ENCODE measurements around the gene SSNA1. TPM values are rescaled to one million over a fixed set of nuclear protein-coding genes. Genes with fewer than 3 reads are reported as not detected.
A peak's percentile ranks its signal among the peaks of the same experiment; 100 is the strongest.

Gene SSNA1
- total RNA-seq, 2 experiments from 2014 or later = 48.2 to 49.9 TPM

DNA sequence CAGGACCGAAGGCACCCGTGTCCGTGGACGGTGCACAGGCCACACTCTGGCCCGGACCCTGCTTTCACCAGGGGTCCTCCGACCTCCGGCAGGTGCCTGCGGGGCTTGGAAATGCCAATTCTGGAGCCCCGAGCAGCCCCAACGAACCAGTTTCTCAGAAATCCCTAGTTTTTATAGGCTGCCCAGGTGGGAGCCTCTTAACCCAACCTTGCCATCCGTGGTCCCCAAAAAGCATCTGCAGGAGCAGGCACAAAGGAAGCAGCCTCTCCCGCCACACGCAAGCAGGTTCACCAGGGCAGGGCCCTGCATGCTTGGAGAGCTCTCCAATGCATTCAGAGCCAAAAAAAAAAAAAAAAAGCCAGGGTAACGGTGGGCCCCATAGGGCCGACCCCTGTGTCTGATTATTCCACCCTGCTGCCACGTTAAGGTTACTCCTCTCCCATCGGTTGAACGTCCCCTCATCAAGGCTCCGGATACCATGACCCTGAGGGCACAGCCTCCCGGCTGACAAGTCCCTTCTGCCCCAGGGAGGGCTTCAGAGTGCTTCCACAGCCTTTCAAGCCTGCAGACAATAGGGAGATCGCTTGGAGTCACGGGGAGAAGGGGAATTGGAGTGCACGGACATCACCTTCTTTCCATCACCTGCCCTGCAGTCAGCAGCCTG is 12.9 kb downstream of the SSNA1 start:
- CTCF ChIA-PET = interaction anchor here (0.7 to 3.8 kb wide), 4 partner anchors 12 to 186 kb away, joined by 3 to 16 read pairs (median 3); partner anchors contain the start of genes ANAPC2 and SSNA1
- H3K27me3 Mint-ChIP-seq (ENCODE audit: low read depth) = no peaks in the 10 kb centered on the region

GRCh38 chr9:137202966-137203365 is 14.5 kb downstream of the SSNA1 start:
- Mint-ChIP-seq H3K27ac (no peak overlapping the region), H3K27me3 (ENCODE audit: low read depth) (no peaks in the 10 kb centered on the region), H3K4me1 (ENCODE audit: low read depth) (peaks cover 50% of the 10 kb centered on the region), H3K4me3 (no peak overlapping the region), H3K9me3 (no peaks in the 10 kb centered on the region), H3K36me3 (ENCODE audit: low read depth) (peaks cover 14% of the 10 kb centered on the region)
- no peak for DNase-seq
- CTCF ChIA-PET = interaction anchor here (1.9 kb wide), 1 partner anchor 34 kb away, joined by 7 read pairs; no protein-coding TSS in a partner anchor
- intact Hi-C loops (cut with micrococcal nuclease) = loop anchor here (5.0 kb wide), 2 partner anchors 39 to 396 kb away; partner anchors contain the start of genes RABL6 and TUBB4B

More for the DNA sequence above, 12.9 kb downstream of the SSNA1 start:
- H3K27ac Mint-ChIP-seq = peak overlapping the region; percentile 56
- peak overlapping the region; percentile 80 for H3K4me3 Mint-ChIP-seq
- intact Hi-C loops (cut with micrococcal nuclease) = loop anchor here (5.0 kb wide), 2 partner anchors 41 to 394 kb away; partner anchors contain the start of genes RABL6 and TUBB4B
- peaks cover 37% of the 10 kb centered on the region for H3K4me1 Mint-ChIP-seq (ENCODE audit: low read depth)
- DNase-seq = no peak
- no peaks in the 10 kb centered on the region for H3K9me3 Mint-ChIP-seq
- H3K36me3 Mint-ChIP-seq (ENCODE audit: low read depth) = peaks cover 5% of the 10 kb centered on the region

- no peak for DNase-seq
- peaks cover 23% of the 10 kb centered on the region for H3K36me3 Mint-ChIP-seq (ENCODE audit: low read depth)
- CTCF ChIA-PET = interaction anchor here (1.0 to 1.1 kb wide), 2 partner anchors 82 to 176 kb away, joined by 3 read pairs; no protein-coding TSS in a partner anchor
- peaks cover 54% of the 10 kb centered on the region for H3K4me1 Mint-ChIP-seq (ENCODE audit: low read depth)
- H3K4me3 Mint-ChIP-seq = peak overlapping the region; percentile 92
- H3K27ac Mint-ChIP-seq = peak overlapping the region; percentile 84
- no peaks in the 10 kb centered on the region for H3K9me3 Mint-ChIP-seq
- intact Hi-C loops (cut with micrococcal nuclease) = loop anchor here (1.0 to 5.0 kb wide), 5 partner anchors 16 to 397 kb away; partner anchors contain the start of genes ANAPC2, RABL6, SSNA1 and TUBB4B
- H3K27me3 Mint-ChIP-seq (ENCODE audit: low read depth) = no peaks in the 10 kb centered on the region
These were observed 16.3 kb downstream of the SSNA1 start for GRCh38 chr9:137204731-137205125.

- no peaks in the 10 kb centered on the region for H3K9me3 Mint-ChIP-seq
- H3K4me3 Mint-ChIP-seq = peak within 1 kb of the TSS; percentile 92
- CTCF ChIA-PET = interaction anchor here (1.6 kb wide), 1 partner anchor 12 kb away, joined by 5 read pairs; a partner anchor contains a TSS
- peaks cover 54% of the 10 kb centered on the region for H3K4me1 Mint-ChIP-seq (ENCODE audit: low read depth)
- H3K36me3 Mint-ChIP-seq (ENCODE audit: low read depth) = peaks cover 25% of the 10 kb centered on the region
- intact Hi-C loops (cut with micrococcal nuclease) = loop anchor here (1.0 to 2.0 kb wide), 3 partner anchors 17 to 55 kb away; partner anchors contain the start of genes ANAPC2 and SSNA1
- peak; percentile 96 for DNase-seq
- peak within 1 kb of the TSS; percentile 84 for H3K27ac Mint-ChIP-seq
- H3K27me3 Mint-ChIP-seq (ENCODE audit: low read depth) = no peaks in the 10 kb centered on the region
These were observed 16.9 kb downstream of the SSNA1 start, which contains the start of the genes NDOR1 and TMEM203 for GRCh38 chr9:137205126-137206069. Gene NDOR1 (plus strand): TSS chr9:137205700. CDS start chr9:137205778, 78 bp downstream. Gene TMEM203 (minus strand): TSS chr9:137205648. CDS start chr9:137205414, 234 bp downstream.

DNA sequence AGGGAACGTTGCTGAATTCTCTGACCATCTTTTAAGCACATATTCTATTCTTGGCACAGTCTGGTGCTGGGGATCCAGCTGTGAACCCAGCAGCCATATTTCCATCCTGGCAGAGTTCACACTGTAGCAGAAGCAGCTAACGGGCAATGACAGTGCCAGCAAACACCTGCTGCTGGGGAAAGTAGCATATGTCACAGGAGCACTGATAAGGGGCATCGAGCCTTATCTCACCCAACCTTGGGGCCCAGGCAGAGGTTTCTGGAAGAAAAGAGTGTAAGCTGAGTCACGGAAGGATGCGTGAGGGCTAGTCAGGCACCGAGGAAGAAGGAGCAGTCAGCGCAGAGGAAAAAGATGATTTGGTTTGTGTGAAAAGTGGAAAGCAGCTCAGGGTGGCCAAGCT is 18.1 kb downstream of the SSNA1 start:
- CTCF ChIA-PET = interaction anchor here (1.0 to 1.7 kb wide), 4 partner anchors 11 to 139 kb away, joined by 3 to 6 read pairs (median 4); partner anchors contain the start of gene SSNA1
- Mint-ChIP-seq H3K4me1 (ENCODE audit: low read depth) (peaks cover 47% of the 10 kb centered on the region), H3K27me3 (ENCODE audit: low read depth) (no peaks in the 10 kb centered on the region), H3K27ac (peak overlapping the region; percentile 78), H3K4me3 (peak overlapping the region; percentile 92), H3K36me3 (ENCODE audit: low read depth) (peaks cover 25% of the 10 kb centered on the region), H3K9me3 (no peaks in the 10 kb centered on the region)
- DNase-seq = no peak
- intact Hi-C loops (cut with micrococcal nuclease) = no loop called here

- peaks cover 21% of the 10 kb centered on the region for H3K36me3 Mint-ChIP-seq (ENCODE audit: low read depth)
- no peak for DNase-seq
- no peak overlapping the region for H3K27ac Mint-ChIP-seq
- H3K9me3 Mint-ChIP-seq = no peaks in the 10 kb centered on the region
- no peaks in the 10 kb centered on the region for H3K27me3 Mint-ChIP-seq (ENCODE audit: low read depth)
- CTCF ChIA-PET = no interaction called here
- no peak overlapping the region for H3K4me3 Mint-ChIP-seq
- intact Hi-C loops (cut with micrococcal nuclease) = no loop called here
- H3K4me1 Mint-ChIP-seq (ENCODE audit: low read depth) = peaks cover 17% of the 10 kb centered on the region
These were observed 23.1 kb downstream of the SSNA1 start for GRCh38 chr9:137211532-137211931.

GRCh38 chr9:137212520-137212919 is 24.0 kb downstream of the SSNA1 start:
- CTCF ChIA-PET = no interaction called here
- Mint-ChIP-seq H3K9me3 (no peaks in the 10 kb centered on the region), H3K27ac (no peak overlapping the region), H3K4me1 (ENCODE audit: low read depth) (peaks cover 7% of the 10 kb centered on the region), H3K27me3 (ENCODE audit: low read depth) (no peaks in the 10 kb centered on the region), H3K4me3 (no peak overlapping the region), H3K36me3 (ENCODE audit: low read depth) (peaks cover 14% of the 10 kb centered on the region)
- DNase-seq = no peak
- intact Hi-C loops (cut with micrococcal nuclease) = no loop called here

GRCh38 chr9:137213160-137214060 is 24.9 kb downstream of the SSNA1 start:
- H3K4me1 Mint-ChIP-seq (ENCODE audit: low read depth) = peaks cover 5% of the 10 kb centered on the region
- H3K36me3 Mint-ChIP-seq (ENCODE audit: low read depth) = peaks cover 12% of the 10 kb centered on the region
- CTCF ChIA-PET = no interaction called here

DNA sequence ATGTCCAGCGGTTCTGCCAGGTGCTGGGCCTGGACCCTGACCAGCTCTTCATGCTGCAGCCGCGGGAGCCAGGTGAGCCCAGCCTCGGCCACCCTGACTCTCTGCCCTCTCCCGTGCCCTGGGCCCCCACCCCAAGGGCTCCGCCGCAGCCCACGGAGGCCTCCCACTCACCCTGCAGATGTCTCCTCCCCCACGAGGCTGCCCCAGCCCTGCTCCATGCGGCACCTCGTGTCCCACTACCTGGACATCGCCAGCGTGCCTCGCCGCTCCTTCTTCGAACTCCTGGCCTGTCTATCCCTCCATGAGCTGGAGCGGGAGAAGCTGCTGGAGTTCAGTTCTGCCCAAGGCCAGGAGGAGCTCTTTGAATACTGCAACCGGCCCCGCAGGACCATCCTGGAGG is 26.1 kb downstream of the SSNA1 start:
- Mint-ChIP-seq H3K9me3 (no peaks in the 10 kb centered on the region), H3K27me3 (ENCODE audit: low read depth) (no peaks in the 10 kb centered on the region), H3K27ac (no peak overlapping the region), H3K36me3 (ENCODE audit: low read depth) (peaks cover 4% of the 10 kb centered on the region), H3K4me1 (ENCODE audit: low read depth) (no peaks in the 10 kb centered on the region), H3K4me3 (no peak overlapping the region)
- CTCF ChIA-PET = no interaction called here
- intact Hi-C loops (cut with micrococcal nuclease) = no loop called here
- no peak for DNase-seq

More at GRCh38 chr9:137213160-137214060, 24.9 kb downstream of the SSNA1 start:
- intact Hi-C loops (cut with micrococcal nuclease) = no loop called here
- no peak overlapping the region for H3K4me3 Mint-ChIP-seq
- H3K9me3 Mint-ChIP-seq = no peaks in the 10 kb centered on the region
- H3K27ac Mint-ChIP-seq = no peak overlapping the region
- H3K27me3 Mint-ChIP-seq (ENCODE audit: low read depth) = no peaks in the 10 kb centered on the region
- no peak for DNase-seq

DNA sequence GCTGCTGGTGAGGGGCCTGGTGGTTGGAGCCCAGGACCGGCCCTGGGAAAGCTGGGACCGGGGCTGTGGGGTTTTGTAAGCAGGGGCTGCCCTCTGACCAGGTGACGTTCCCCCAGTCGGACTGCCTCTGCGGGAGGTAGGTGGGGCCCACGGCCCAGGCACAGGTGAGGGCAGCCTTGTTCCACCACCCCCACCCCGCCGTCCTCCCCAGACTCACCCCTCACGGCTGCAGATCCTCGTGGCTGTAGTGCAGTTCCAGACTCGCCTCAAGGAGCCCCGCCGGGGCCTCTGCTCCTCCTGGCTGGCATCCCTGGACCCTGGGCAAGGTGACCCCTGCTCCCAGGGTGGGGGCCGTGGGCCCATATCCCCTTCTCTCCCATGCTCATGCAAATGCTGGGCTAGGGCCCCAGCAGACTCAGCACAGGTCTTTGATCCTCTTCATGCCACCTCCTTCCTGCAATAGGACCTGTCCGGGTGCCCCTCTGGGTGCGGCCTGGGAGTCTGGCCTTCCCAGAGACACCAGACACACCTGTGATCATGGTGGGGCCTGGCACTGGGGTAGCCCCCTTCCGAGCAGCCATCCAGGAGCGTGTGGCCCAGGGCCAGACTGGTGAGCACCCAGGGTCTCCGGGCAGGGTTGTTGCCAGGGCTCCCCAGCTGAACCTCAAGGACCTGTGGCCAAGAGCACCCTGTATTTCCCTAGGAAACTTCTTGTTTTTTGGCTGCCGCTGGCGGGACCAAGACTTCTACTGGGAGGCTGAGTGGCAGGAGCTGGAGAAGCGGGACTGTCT is 26.9 kb downstream of the SSNA1 start:
- H3K9me3 Mint-ChIP-seq = no peaks in the 10 kb centered on the region
- no peaks in the 10 kb centered on the region for H3K27me3 Mint-ChIP-seq (ENCODE audit: low read depth)
- DNase-seq = no peak
- H3K36me3 Mint-ChIP-seq (ENCODE audit: low read depth) = peaks cover 2% of the 10 kb centered on the region
- H3K27ac Mint-ChIP-seq = no peak overlapping the region
- intact Hi-C loops (cut with micrococcal nuclease) = no loop called here
- H3K4me3 Mint-ChIP-seq = no peak overlapping the region
- CTCF ChIA-PET = no interaction called here
- no peaks in the 10 kb centered on the region for H3K4me1 Mint-ChIP-seq (ENCODE audit: low read depth)

All from activated naive CD4-positive, alpha-beta T cell treated with anti-CD3 and anti-CD28 coated beads for 36 hours (primary cell).